ENCODE data around the gene KRTAP10-3. TPM values are rescaled to one million over a fixed set of nuclear protein-coding genes. Genes with fewer than 3 reads are reported as not detected.

KRTAP10-3 gene
- polyA plus RNA-seq, 1 of the 3 experiments (the other 2 are of a cell fraction), result not detected

DNA sequence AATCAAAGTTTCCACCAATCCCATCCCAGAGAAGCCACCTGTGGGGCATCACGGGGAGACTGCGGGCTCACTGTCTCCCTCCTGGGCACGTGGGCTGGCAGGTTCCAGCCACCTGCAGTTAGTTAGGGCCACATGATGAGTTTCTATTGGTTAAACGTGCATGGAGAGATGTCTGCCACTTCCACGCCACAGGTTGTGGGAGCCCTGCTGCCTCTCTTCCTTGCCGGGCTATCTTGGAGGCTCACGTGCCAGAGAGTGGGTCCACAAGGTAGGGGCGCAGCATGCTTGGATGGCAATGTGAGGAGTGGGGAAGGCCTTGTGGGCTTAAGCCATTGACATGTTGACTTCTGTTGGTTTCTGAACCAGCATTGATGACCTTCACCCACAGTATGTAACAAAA, 45.3 kb upstream of the KRTAP10-3 start (continued):
- no peak for TF ChIP-seq FOXM1 (IDR thresholded peaks at IDR 0.05; ENCODE audit: low read depth)

- ChIA-PET CTCF (no interaction called here), POLR2A (no interaction called here)
- Histone ChIP-seq H3K4me3 (ENCODE audit: low read depth in 2 of 2, low read length in 1 of 2) (no peak overlapping the region), H3K36me3 (replicated peaks in 1 of 2; ENCODE audit: control insufficient read depth in 1 of 2, insufficient read depth in 2 of 2, low read length in 1 of 2) (no peaks in the 10 kb centered on the region), H3K9me2 (no peaks in the 10 kb centered on the region), H4K20me1 (ENCODE audit: insufficient read depth) (no peaks in the 10 kb centered on the region), H3K79me2 (ENCODE audit: insufficient read depth) (no peaks in the 10 kb centered on the region), H3F3A (replicated peaks; ENCODE audit: insufficient read depth) (no peaks in the 10 kb centered on the region), H3K9ac (no peak overlapping the region), H3K27ac (ENCODE audit: low read depth in 2 of 2, low read length in 1 of 2) (no peak overlapping the region), H3K27me3 (ENCODE audit: insufficient read depth) (peaks cover 10% of the 10 kb centered on the region; the same call in 1 of the 2 replicates), H3K9me3 (no peaks in the 10 kb centered on the region), H3K4me1 (ENCODE audit: control insufficient read depth in 1 of 2, insufficient read depth in 2 of 2, low read depth in 1 of 2, low read length in 1 of 2) (no peaks in the 10 kb centered on the region; a peak in 1 of 4 replicates), H2AFZ (ENCODE audit: low read depth) (no peak overlapping the region), H3K4me2 (no peak overlapping the region)
- 7% methylated on average over 9 of the region's 17 CpGs for WGBS (ENCODE audit: low lambda C conversion rate)
- no peak for TF ChIP-seq CHD2 (IDR thresholded peaks at IDR 0.05; ENCODE audit: low read length, partially characterized antibody)
- no peak for DNase-seq
Observed at GRCh38 chr21:44603109-44603875, 44.7 kb upstream of the KRTAP10-3 start.

- peaks cover 10% of the 10 kb centered on the region; the same call in 1 of the 2 replicates for H3K27me3 ChIP-seq (ENCODE audit: insufficient read depth)
- ChIA-PET POLR2A (no interaction called here), CTCF (interaction anchor here (1.5 kb wide), 1 partner anchor 191 kb away, joined by 4 read pairs; no protein-coding TSS in a partner anchor)
- 0% methylated on average over 1 of the region's 21 CpGs for WGBS (ENCODE audit: low lambda C conversion rate)
- H3K4me3 ChIP-seq (ENCODE audit: low read depth in 2 of 2, low read length in 1 of 2), result no peak overlapping the region
- H3K36me3 ChIP-seq (replicated peaks in 1 of 2; ENCODE audit: control insufficient read depth in 1 of 2, insufficient read depth in 2 of 2, low read length in 1 of 2), result no peaks in the 10 kb centered on the region
- peak; percentile 44 for DNase-seq
- H3K9me2 ChIP-seq, result no peaks in the 10 kb centered on the region
- H2AFZ ChIP-seq (ENCODE audit: low read depth), result no peak overlapping the region
- H3F3A ChIP-seq (replicated peaks; ENCODE audit: insufficient read depth), result no peaks in the 10 kb centered on the region
- TF ChIP-seq TCF12 (IDR thresholded peaks at IDR 0.05), result no peak
- TF ChIP-seq, protein P1, sequence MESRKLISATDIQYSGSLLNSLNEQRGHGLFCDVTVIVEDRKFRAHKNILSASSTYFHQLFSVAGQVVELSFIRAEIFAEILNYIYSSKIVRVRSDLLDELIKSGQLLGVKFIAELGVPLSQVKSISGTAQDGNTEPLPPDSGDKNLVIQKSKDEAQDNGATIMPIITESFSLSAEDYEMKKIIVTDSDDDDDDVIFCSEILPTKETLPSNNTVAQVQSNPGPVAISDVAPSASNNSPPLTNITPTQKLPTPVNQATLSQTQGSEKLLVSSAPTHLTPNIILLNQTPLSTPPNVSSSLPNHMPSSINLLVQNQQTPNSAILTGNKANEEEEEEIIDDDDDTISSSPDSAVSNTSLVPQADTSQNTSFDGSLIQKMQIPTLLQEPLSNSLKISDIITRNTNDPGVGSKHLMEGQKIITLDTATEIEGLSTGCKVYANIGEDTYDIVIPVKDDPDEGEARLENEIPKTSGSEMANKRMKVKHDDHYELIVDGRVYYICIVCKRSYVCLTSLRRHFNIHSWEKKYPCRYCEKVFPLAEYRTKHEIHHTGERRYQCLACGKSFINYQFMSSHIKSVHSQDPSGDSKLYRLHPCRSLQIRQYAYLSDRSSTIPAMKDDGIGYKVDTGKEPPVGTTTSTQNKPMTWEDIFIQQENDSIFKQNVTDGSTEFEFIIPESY (IDR thresholded peaks at IDR 0.05; ENCODE audit: borderline replicate concordance, low read depth), result no peak
- TF ChIP-seq, protein P2, sequence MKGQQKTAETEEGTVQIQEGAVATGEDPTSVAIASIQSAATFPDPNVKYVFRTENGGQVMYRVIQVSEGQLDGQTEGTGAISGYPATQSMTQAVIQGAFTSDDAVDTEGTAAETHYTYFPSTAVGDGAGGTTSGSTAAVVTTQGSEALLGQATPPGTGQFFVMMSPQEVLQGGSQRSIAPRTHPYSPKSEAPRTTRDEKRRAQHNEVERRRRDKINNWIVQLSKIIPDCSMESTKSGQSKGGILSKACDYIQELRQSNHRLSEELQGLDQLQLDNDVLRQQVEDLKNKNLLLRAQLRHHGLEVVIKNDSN (IDR thresholded peaks at IDR 0.05; ENCODE audit: borderline replicate concordance, low read depth), result peak; percentile 56; the same call in 1 of the 2 replicates
- H3K4me2 ChIP-seq, result no peak overlapping the region
- no peaks in the 10 kb centered on the region for H3K79me2 ChIP-seq (ENCODE audit: insufficient read depth)
- H3K9ac ChIP-seq, result no peak overlapping the region
- no peaks in the 10 kb centered on the region for H4K20me1 ChIP-seq (ENCODE audit: insufficient read depth)
- H3K9me3 ChIP-seq, result no peaks in the 10 kb centered on the region
- H3K4me1 ChIP-seq (ENCODE audit: control insufficient read depth in 1 of 2, insufficient read depth in 2 of 2, low read depth in 1 of 2, low read length in 1 of 2), result no peaks in the 10 kb centered on the region; a peak in 1 of 4 replicates
- no peak overlapping the region for H3K27ac ChIP-seq (ENCODE audit: low read depth in 2 of 2, low read length in 1 of 2)
Observed at GRCh38 chr21:44602463-44602850, 43.9 kb upstream of the KRTAP10-3 start.

Measured in SK-N-SH (cell line).